ENCODE measurements around the gene PI3.

DNA sequence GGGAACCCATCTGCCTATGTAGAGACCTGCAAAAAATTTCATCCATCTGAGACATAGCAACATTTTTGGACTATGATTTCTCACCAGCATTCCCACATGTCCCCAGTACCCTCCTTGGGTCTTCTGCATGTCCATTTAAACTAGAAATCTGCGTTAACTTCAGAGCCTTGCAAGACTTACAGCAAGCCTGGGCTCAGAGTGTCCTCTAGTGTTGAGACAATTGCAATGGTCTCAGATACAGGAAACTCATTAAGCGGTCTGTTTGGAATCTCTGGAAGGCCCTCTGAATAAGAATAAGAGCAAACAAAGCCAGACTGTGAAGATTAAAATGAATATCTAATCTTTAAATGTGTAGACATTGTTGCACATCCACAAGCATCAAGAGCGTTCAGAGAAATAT lies 20.5 kb upstream of the PI3 start:
- TF ChIP-seq POLR2A (IDR thresholded peaks at IDR 0.05; ENCODE audit: low read depth, low read length) (no peak), POLR2AphosphoS5 (IDR thresholded peaks at IDR 0.05; ENCODE audit: low read depth, low read length) (no peak), TAF1 (IDR thresholded peaks at IDR 0.05; ENCODE audit: low read depth, low read length) (no peak)
